IMR-90 (cell line): Measurements from ENCODE around the gene UPB1. TPM values are rescaled to one million over a fixed set of nuclear protein-coding genes. Genes with fewer than 3 reads are reported as not detected.

Source experiments
- ATAC-seq: fragments of 200-7000 bp; cut with Tn5 transposase; 2 replicates; pipeline ENCODE4 v1.9.1; 2020; ENCODE audit warnings: low read depth, mild to moderate bottlenecking, moderate library complexity
- BruUV-seq: library from RNA; stranded (reverse); fragments of 400-500 nt; replicated peaks from 2 replicates; lab custom pipeline; 2021; lab: Mats Ljungman, UMichigan
- CTCF ChIA-PET: fragments of 300-600 bp; formaldehyde crosslinking; extraction: SDS; loops from one replicate; lab custom pipeline; 2021; ENCODE audit warnings: antibody characterized with exemption; lab: Yijun Ruan, JAX
- POLR2A ChIA-PET: fragments of 300-600 bp; sonication (Branson Sonifier 250); formaldehyde crosslinking; loops from one replicate; lab custom pipeline; 2022; ENCODE audit warnings: antibody characterized with exemption; ENCODE audit not compliant: unreplicated experiment; lab: Charles Lee
- DNase-seq: peaks from one replicate; pipeline ENCODE4 v3.0.0; 2013
- H2AFZ ChIP-seq: replicated peaks from 2 replicates; pipeline ENCODE3; 2013; ENCODE audit warnings: low read length, mild to moderate bottlenecking; ENCODE audit not compliant: poor library complexity
- H2AK5ac ChIP-seq: 2 replicates; pipeline ENCODE4 v1.6.1; 2013; ENCODE audit warnings: low read depth, low read length, inconsistent platforms
- H2AK9ac ChIP-seq: replicated peaks from 2 replicates; pipeline ENCODE3; 2013; ENCODE audit warnings: mild to moderate bottlenecking, low read depth, low read length, moderate library complexity; ENCODE audit not compliant: poor library complexity
- H2BK120ac ChIP-seq: 2 replicates; pipeline ENCODE4 v1.6.1; 2013; ENCODE audit warnings: low read depth, low read length, inconsistent platforms
- H2BK15ac ChIP-seq: 3 replicates; pipeline ENCODE4 v1.6.1; 2013; ENCODE audit warnings: low read depth, low read length, inconsistent platforms
- H2BK20ac ChIP-seq: 2 replicates; pipeline ENCODE4 v1.6.1; 2013; ENCODE audit warnings: low read depth, mild to moderate bottlenecking, inconsistent platforms, low read length, moderate library complexity
- H2BK5ac ChIP-seq: 2 replicates; pipeline ENCODE4 v1.6.1; 2013; ENCODE audit warnings: mild to moderate bottlenecking, low read depth, low read length, inconsistent platforms; ENCODE audit not compliant: poor library complexity, severe bottlenecking
- H3K14ac ChIP-seq: replicated peaks from 2 replicates; pipeline ENCODE4 v1.6.1; 2013; ENCODE audit warnings: low read depth, low read length, inconsistent platforms
- H3K18ac ChIP-seq: 2 replicates; pipeline ENCODE4 v1.6.1; 2013; ENCODE audit warnings: low read depth, low read length, control low read depth
- H3K23ac ChIP-seq: 2 replicates; pipeline ENCODE4 v1.6.1; 2013; ENCODE audit warnings: low read depth, low read length, inconsistent platforms
- H3K27ac ChIP-seq: 2 replicates; pipeline ENCODE4 v1.5.1; 2013; ENCODE audit warnings: mild to moderate bottlenecking, control low read depth, low read length; ENCODE audit not compliant: insufficient read depth
- H3K27me3 ChIP-seq: 2 replicates; pipeline ENCODE4 v1.6.1; 2013; ENCODE audit warnings: low read length; ENCODE audit not compliant: control insufficient read depth, insufficient read depth
- H3K36me3 ChIP-seq: 2 replicates; pipeline ENCODE4 v1.6.1; 2013; ENCODE audit warnings: low read length, mixed read lengths; ENCODE audit not compliant: control insufficient read depth, insufficient read depth
- H3K4ac ChIP-seq: 2 replicates; pipeline ENCODE4 v1.6.1; 2013; ENCODE audit warnings: low read depth, low read length, inconsistent platforms
- H3K4me1 ChIP-seq: 2 replicates; pipeline ENCODE4 v1.6.1; 2013; ENCODE audit warnings: low read length, mixed read lengths; ENCODE audit not compliant: control insufficient read depth, insufficient read depth
- H3K4me2 ChIP-seq: 2 replicates; pipeline ENCODE4 v1.6.1; 2013; ENCODE audit warnings: low read depth, mild to moderate bottlenecking, control low read depth, low read length, moderate library complexity
- H3K4me3 ChIP-seq: 2 replicates; pipeline ENCODE4 v1.5.1; 2013; ENCODE audit warnings: low read depth, mild to moderate bottlenecking, control low read depth, low read length, moderate library complexity; ENCODE audit not compliant: insufficient read depth
- H3K56ac ChIP-seq: 2 replicates; pipeline ENCODE4 v1.6.1; 2013; ENCODE audit warnings: low read length, inconsistent platforms; ENCODE audit not compliant: insufficient read depth; ENCODE audit errors: extremely low read depth
- H3K79me1 ChIP-seq, 2 experiments: 2 replicates each; pipeline ENCODE4 v1.6.1; 2013; ENCODE audit warnings: low read length in 2 of 2, inconsistent platforms in 1 of 2, low read depth in 1 of 2
- H3K9ac ChIP-seq: 2 replicates; pipeline ENCODE4 v1.6.1; 2013; ENCODE audit warnings: low read depth, low read length, control low read depth
- H3K9me1 ChIP-seq: 2 replicates; pipeline ENCODE4 v1.6.1; 2013; ENCODE audit warnings: low read length, inconsistent platforms; ENCODE audit not compliant: insufficient read depth
- H3K9me3 ChIP-seq: 2 replicates; pipeline ENCODE4 v1.6.1; 2013; ENCODE audit warnings: low read length; ENCODE audit not compliant: control insufficient read depth, insufficient read depth
- H4K20me1 ChIP-seq: 2 replicates; pipeline ENCODE4 v1.6.1; 2013; ENCODE audit warnings: low read length, inconsistent platforms; ENCODE audit not compliant: insufficient read depth
- H4K5ac ChIP-seq: 2 replicates; pipeline ENCODE4 v1.6.1; 2013; ENCODE audit warnings: mild to moderate bottlenecking, low read depth, low read length, control low read depth
- H4K8ac ChIP-seq, 2 experiments: 2 replicates each; pipeline ENCODE4 v1.6.1; 2013; ENCODE audit warnings: low read depth in 2 of 2, low read length in 2 of 2, control low read depth in 1 of 2, inconsistent platforms in 1 of 2
- H4K91ac ChIP-seq: 2 replicates; pipeline ENCODE4 v1.6.1; 2013; ENCODE audit warnings: low read depth, low read length, inconsistent platforms; ENCODE audit not compliant: insufficient read depth
- BHLHE40 ChIP-seq: fragments of 150-350 bp; IDR thresholded peaks from 2 replicates; pipeline ENCODE4 v1.6.1; 2016; ENCODE audit warnings: mild to moderate bottlenecking, low read depth, low read length
- CEBPB ChIP-seq: IDR thresholded peaks from 2 replicates; pipeline ENCODE4 v1.6.1; 2012; ENCODE audit warnings: low read depth, low read length, improper control_type of control experiment
- CHD1 ChIP-seq: IDR thresholded peaks from 2 replicates; pipeline ENCODE4 v1.6.1; 2012; ENCODE audit warnings: low read depth, low read length, improper control_type of control experiment
- FOS ChIP-seq: fragments of 150-350 bp; IDR thresholded peaks from 2 replicates; pipeline ENCODE4 v1.6.1; 2016; ENCODE audit warnings: low read depth, low read length
- MAFK ChIP-seq: IDR thresholded peaks from 2 replicates; pipeline ENCODE4 v1.6.1; 2012; ENCODE audit warnings: low read depth, low read length, improper control_type of control experiment
- MAZ ChIP-seq: IDR thresholded peaks from 2 replicates; pipeline ENCODE4 v1.6.1; 2012; ENCODE audit warnings: low read depth, mild to moderate bottlenecking, low read length, improper control_type of control experiment, moderate library complexity, borderline replicate concordance
- MXI1 ChIP-seq: IDR thresholded peaks from 2 replicates; pipeline ENCODE4 v1.6.1; 2012; ENCODE audit warnings: low read depth, mild to moderate bottlenecking, low read length, moderate library complexity, borderline replicate concordance
- NFE2L2 ChIP-seq: fragments of 150-350 bp; IDR thresholded peaks from 2 replicates; pipeline ENCODE4 v1.6.1; 2016; ENCODE audit warnings: low read depth, mild to moderate bottlenecking, low read length
- POLR2A ChIP-seq: IDR thresholded peaks from 2 replicates; pipeline ENCODE4 v1.6.1; 2012; ENCODE audit warnings: mild to moderate bottlenecking, low read depth, low read length
- RAD21 ChIP-seq: IDR thresholded peaks from 2 replicates; pipeline ENCODE4 v1.6.1; 2012; ENCODE audit warnings: low read length, improper control_type of control experiment
- RCOR1 ChIP-seq: IDR thresholded peaks from 2 replicates; pipeline ENCODE4 v1.6.1; 2012; ENCODE audit warnings: mild to moderate bottlenecking, low read length, improper control_type of control experiment; ENCODE audit not compliant: insufficient replicate concordance
- RFX5 ChIP-seq: IDR thresholded peaks from 2 replicates; pipeline ENCODE4 v1.8.0; 2012; ENCODE audit warnings: low read depth, mild to moderate bottlenecking, low read length, moderate library complexity
- SMC3 ChIP-seq: fragments of 150-350 bp; IDR thresholded peaks from 2 replicates; pipeline ENCODE4 v1.6.1; 2016; ENCODE audit warnings: low read depth, mild to moderate bottlenecking, antibody characterized with exemption, low read length, moderate library complexity
- WGBS, 2 experiments: methylation state at CpG; one replicate each; pipeline versions ENCODE4 v1.1.5 to v1.1.7; 2013; ENCODE audit warnings: missing lambda C conversion rate in 2 of 2; ENCODE audit not compliant: insufficient read length in 1 of 2; ENCODE audit errors: extremely low coverage in 2 of 2; 5-methylcytosine and 5-hydroxymethylcytosine counted together
- dilution Hi-C: fragments of 300-500 bp; cut with HindIII; formaldehyde crosslinking; loops from one replicate; pipeline ENCODE4 v1.14.3; 2018; ENCODE audit warnings: low sequenced_read_pairs; ENCODE audit not compliant: unreplicated experiment
- in situ Hi-C: fragments of 300-500 bp; cut with MboI; formaldehyde crosslinking; loops from 3 replicates; pipeline ENCODE4 v1.14.3; 2019; ENCODE audit warnings: low sequenced_read_pairs, inconsistent platforms, mixed read lengths
- intact Hi-C: fragments of 100-400 bp; cut with micrococcal nuclease; formaldehyde crosslinking; loops from 2 replicates; pipeline ENCODE4 v1.10.0; 2022
- polyA plus RNA-seq, 3 experiments: library from polyadenylated mRNA; depleted of rRNA; stranded (reverse); fragments of >200 nt; gene quantifications; 2 replicates each; pipeline ENCODE4 v1.2.3, GENCODE V29; 2012; ENCODE audit warnings: low replicate concordance in 1 of 3
- total RNA-seq: library from RNA; depleted of rRNA; stranded (reverse); fragments of >200 nt; gene quantifications from 2 replicates; pipeline ENCODE4 v1.2.3, GENCODE V29; 2012
- TF ChIP-seq, protein P1 (sequence below): fragments of 150-350 bp; IDR thresholded peaks from 2 replicates; pipeline ENCODE4 v1.6.1; 2017; ENCODE audit warnings: mild to moderate bottlenecking, antibody characterized with exemption, low read length, low read depth
- TF ChIP-seq, protein P2 (sequence below): conservative IDR thresholded peaks from 2 replicates; pipeline ENCODE4 v1.5.1; 2012; ENCODE audit warnings: mild to moderate bottlenecking, low read depth, low read length, improper control_type of control experiment
- TF ChIP-seq, protein P3 (sequence below): fragments of 150-350 bp; IDR thresholded peaks from 2 replicates; pipeline ENCODE4 v1.6.1; 2016; ENCODE audit warnings: low read depth, mild to moderate bottlenecking, low read length, moderate library complexity, borderline replicate concordance

UPB1 gene
- total and polyA plus RNA-seq, 2 of the 4 experiments (the other 2 are of a cell fraction), result under 0.01 to 0.02 TPM

DNA sequence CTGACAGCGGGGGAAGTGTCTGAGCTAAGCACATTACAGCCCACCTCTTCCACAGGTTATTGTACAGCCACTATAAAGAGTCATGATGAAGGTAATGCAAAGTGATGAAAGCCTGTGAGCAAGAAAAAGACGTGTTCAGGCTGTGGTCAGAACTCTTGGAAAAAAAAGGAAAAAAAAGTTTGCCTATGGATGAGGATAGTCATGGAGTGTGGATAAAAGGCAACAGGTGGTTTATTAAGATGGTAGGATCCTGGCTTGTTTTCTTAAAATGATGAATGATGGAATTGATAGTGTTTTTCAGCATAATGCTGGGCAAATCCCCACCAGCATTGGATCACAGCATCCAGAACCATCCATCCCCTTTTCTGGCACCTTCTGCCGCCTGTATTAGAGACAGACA lies 23.1 kb downstream of the UPB1 start:
- Histone ChIP-seq H2BK20ac (no peak overlapping the region), H2BK15ac (no peak overlapping the region), H4K91ac (no peak overlapping the region), H2AK9ac (no peak overlapping the region), H3K18ac (no peak overlapping the region), H3K4me1 (peaks cover 2% of the 10 kb centered on the region), H3K56ac (no peak overlapping the region), H2BK5ac (no peak overlapping the region), H3K9me1 (no peaks in the 10 kb centered on the region), H3K4ac (no peak overlapping the region), H3K4me2 (no peak overlapping the region), H3K9ac (no peak overlapping the region), H3K27ac (no peak overlapping the region), H3K27me3 (peaks cover 9% of the 10 kb centered on the region), H3K4me3 (no peak overlapping the region), H2BK120ac (no peak overlapping the region), H3K9me3 (no peaks in the 10 kb centered on the region), H4K5ac (no peak overlapping the region), H4K8ac (no peak overlapping the region), H2AFZ (no peak overlapping the region), H4K20me1 (no peaks in the 10 kb centered on the region), H3K79me1 (no peaks in the 10 kb centered on the region), H2AK5ac (no peak overlapping the region; the same call in 1 of the 2 replicates), H3K23ac (no peak overlapping the region), H3K14ac (no peak overlapping the region), H3K36me3 (no peaks in the 10 kb centered on the region)
- in situ Hi-C loops (no loop called here), intact Hi-C loops (no loop called here), dilution Hi-C loops (no loop called here)
- BruUV-seq, result no TSS peak
- no peak for DNase-seq
- TF ChIP-seq, protein P1, sequence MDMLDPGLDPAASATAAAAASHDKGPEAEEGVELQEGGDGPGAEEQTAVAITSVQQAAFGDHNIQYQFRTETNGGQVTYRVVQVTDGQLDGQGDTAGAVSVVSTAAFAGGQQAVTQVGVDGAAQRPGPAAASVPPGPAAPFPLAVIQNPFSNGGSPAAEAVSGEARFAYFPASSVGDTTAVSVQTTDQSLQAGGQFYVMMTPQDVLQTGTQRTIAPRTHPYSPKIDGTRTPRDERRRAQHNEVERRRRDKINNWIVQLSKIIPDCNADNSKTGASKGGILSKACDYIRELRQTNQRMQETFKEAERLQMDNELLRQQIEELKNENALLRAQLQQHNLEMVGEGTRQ, result no peak
- TF ChIP-seq RCOR1 (no peak), RAD21 (no peak), POLR2A (no peak), MAZ (no peak), CEBPB (no peak), NFE2L2 (no peak), MXI1 (no peak), CHD1 (no peak), SMC3 (no peak), RFX5 (no peak), FOS (no peak), MAFK (no peak), BHLHE40 (no peak)
- TF ChIP-seq, protein P2, sequence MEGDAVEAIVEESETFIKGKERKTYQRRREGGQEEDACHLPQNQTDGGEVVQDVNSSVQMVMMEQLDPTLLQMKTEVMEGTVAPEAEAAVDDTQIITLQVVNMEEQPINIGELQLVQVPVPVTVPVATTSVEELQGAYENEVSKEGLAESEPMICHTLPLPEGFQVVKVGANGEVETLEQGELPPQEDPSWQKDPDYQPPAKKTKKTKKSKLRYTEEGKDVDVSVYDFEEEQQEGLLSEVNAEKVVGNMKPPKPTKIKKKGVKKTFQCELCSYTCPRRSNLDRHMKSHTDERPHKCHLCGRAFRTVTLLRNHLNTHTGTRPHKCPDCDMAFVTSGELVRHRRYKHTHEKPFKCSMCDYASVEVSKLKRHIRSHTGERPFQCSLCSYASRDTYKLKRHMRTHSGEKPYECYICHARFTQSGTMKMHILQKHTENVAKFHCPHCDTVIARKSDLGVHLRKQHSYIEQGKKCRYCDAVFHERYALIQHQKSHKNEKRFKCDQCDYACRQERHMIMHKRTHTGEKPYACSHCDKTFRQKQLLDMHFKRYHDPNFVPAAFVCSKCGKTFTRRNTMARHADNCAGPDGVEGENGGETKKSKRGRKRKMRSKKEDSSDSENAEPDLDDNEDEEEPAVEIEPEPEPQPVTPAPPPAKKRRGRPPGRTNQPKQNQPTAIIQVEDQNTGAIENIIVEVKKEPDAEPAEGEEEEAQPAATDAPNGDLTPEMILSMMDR, result no peak
- TF ChIP-seq, protein P3, sequence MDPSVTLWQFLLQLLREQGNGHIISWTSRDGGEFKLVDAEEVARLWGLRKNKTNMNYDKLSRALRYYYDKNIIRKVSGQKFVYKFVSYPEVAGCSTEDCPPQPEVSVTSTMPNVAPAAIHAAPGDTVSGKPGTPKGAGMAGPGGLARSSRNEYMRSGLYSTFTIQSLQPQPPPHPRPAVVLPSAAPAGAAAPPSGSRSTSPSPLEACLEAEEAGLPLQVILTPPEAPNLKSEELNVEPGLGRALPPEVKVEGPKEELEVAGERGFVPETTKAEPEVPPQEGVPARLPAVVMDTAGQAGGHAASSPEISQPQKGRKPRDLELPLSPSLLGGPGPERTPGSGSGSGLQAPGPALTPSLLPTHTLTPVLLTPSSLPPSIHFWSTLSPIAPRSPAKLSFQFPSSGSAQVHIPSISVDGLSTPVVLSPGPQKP, result no peak
- ChIA-PET CTCF (interaction anchor here (1.4 kb wide), 1 partner anchor 12 kb away, joined by 3 read pairs; no protein-coding TSS in a partner anchor), POLR2A (no interaction called here)
- 57% methylated on average over 1 of the region's 3 CpGs; no CpG with 5 or more reads in 1 of the 2 experiments for WGBS, 2 experiments
- ATAC-seq, result no peak
